OCI-LY1 (cell line): ENCODE measurements around the gene NKAIN2.

ENCODE experiments used
- H2AFZ ChIP-seq: fragments of 200-600 bp; sonication (generic), shearing (Covaris generic); 2 replicates; pipeline ENCODE4 v1.6.0; 2014; ENCODE audit warnings: antibody characterized with exemption, mild to moderate bottlenecking, low read length
- H3F3A ChIP-seq: fragments of 200-600 bp; sonication (generic), shearing (Covaris generic); 2 replicates; pipeline ENCODE4 v1.6.0; 2014; ENCODE audit warnings: mild to moderate bottlenecking, antibody characterized with exemption, low read length, moderate library complexity; ENCODE audit not compliant: insufficient read depth
- H3K27ac ChIP-seq: fragments of 200-600 bp; sonication (generic); 2 replicates; pipeline ENCODE4 v1.5.1; 2014; ENCODE audit warnings: low read length, mixed run types, mild to moderate bottlenecking, low read depth; ENCODE audit not compliant: poor library complexity, severe bottlenecking
- H3K27me3 ChIP-seq: fragments of 200-600 bp; sonication (generic); 2 replicates; pipeline ENCODE4 v1.6.0; 2014; ENCODE audit warnings: antibody characterized with exemption, mild to moderate bottlenecking, low read length, moderate library complexity; ENCODE audit not compliant: insufficient read depth
- H3K36me3 ChIP-seq: fragments of 200-600 bp; sonication (generic); 2 replicates; pipeline ENCODE4 v1.6.1; 2014; ENCODE audit warnings: mild to moderate bottlenecking, antibody characterized with exemption, low read length, moderate library complexity, mixed read lengths; ENCODE audit not compliant: insufficient read depth
- H3K4me1 ChIP-seq: fragments of 200-600 bp; sonication (generic); 2 replicates; pipeline ENCODE4 v1.5.1; 2014; ENCODE audit warnings: mild to moderate bottlenecking, low read length, moderate library complexity; ENCODE audit not compliant: insufficient read depth, severe bottlenecking
- H3K4me2 ChIP-seq: fragments of 200-600 bp; sonication (generic), shearing (Covaris generic); 2 replicates; pipeline ENCODE4 v1.6.1; 2014; ENCODE audit warnings: low read length
- H3K4me3 ChIP-seq: fragments of 200-600 bp; sonication (generic); 2 replicates; pipeline ENCODE4 v1.5.1; 2014; ENCODE audit warnings: low read length, low read depth, mild to moderate bottlenecking, mixed read lengths; ENCODE audit not compliant: poor library complexity, severe bottlenecking
- H3K79me2 ChIP-seq: fragments of 200-600 bp; shearing (Covaris generic); 2 replicates; pipeline ENCODE4 v1.6.1; 2016; ENCODE audit warnings: mixed run types, low read length, mixed read lengths; ENCODE audit not compliant: insufficient read depth
- H3K9ac ChIP-seq: fragments of 200-600 bp; sonication (generic), shearing (Covaris generic); 2 replicates; pipeline ENCODE4 v1.6.1; 2014; ENCODE audit warnings: mild to moderate bottlenecking, low read length, mixed read lengths
- H3K9me2 ChIP-seq: fragments of 200-600 bp; sonication (generic), shearing (Covaris generic); 2 replicates; pipeline ENCODE4 v1.6.1; 2014; ENCODE audit warnings: low read depth, mild to moderate bottlenecking, low read length, mixed read lengths
- H3K9me3 ChIP-seq: fragments of 200-600 bp; shearing (Covaris generic); 2 replicates; pipeline ENCODE4 v1.6.1; 2014; ENCODE audit warnings: low read length, mixed read lengths
- H4K20me1 ChIP-seq: fragments of 200-600 bp; sonication (generic), shearing (Covaris generic); 2 replicates; pipeline ENCODE4 v1.6.0; 2016; ENCODE audit warnings: mild to moderate bottlenecking, low read length; ENCODE audit not compliant: insufficient read depth
- CTCF ChIP-seq: fragments of 200-600 bp; sonication (generic), shearing (Covaris generic); IDR thresholded peaks from 2 replicates; pipeline ENCODE4 v1.5.1; 2017; ENCODE audit warnings: mild to moderate bottlenecking, antibody characterized with exemption, low read length, moderate library complexity, mixed read lengths
- EZH2 ChIP-seq: fragments of 200-600 bp; sonication (generic), shearing (Covaris generic); IDR thresholded peaks from 2 replicates; pipeline ENCODE4 v1.8.0; 2017; ENCODE audit warnings: borderline replicate concordance, mixed run types, mild to moderate bottlenecking, antibody characterized with exemption, low read length, moderate library complexity, mixed read lengths

The NKAIN2 gene

DNA sequence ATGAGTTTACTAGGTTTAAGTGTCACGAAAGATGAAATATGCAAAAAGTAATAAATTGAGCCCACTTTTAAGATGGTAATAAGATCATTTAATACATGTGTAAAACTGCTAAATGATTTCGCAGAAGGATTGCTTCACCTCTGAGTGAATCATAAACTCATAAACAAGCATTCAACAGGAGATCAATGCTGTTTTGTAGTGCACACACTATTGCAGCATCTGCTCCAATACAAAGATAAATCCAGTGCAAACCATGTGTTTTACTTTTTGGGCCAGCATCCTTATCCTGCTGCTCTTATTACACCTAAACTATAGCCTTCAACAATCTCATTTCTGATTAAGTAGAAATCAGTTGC is 400.1 kb downstream of the NKAIN2 start:
- no peak overlapping the region for H3K4me2 ChIP-seq
- no peak overlapping the region for H3K4me3 ChIP-seq
- no peak overlapping the region for H2AFZ ChIP-seq
- no peaks in the 10 kb centered on the region for H4K20me1 ChIP-seq
- no peaks in the 10 kb centered on the region for H3K4me1 ChIP-seq
- no peaks in the 10 kb centered on the region for H3K79me2 ChIP-seq
- H3F3A ChIP-seq: no peaks in the 10 kb centered on the region
- no peak overlapping the region for H3K9ac ChIP-seq
- H3K27me3 ChIP-seq: no peaks in the 10 kb centered on the region
- H3K27ac ChIP-seq: no peak overlapping the region
- H3K9me3 ChIP-seq: no peaks in the 10 kb centered on the region
- H3K36me3 ChIP-seq: no peaks in the 10 kb centered on the region
- TF ChIP-seq EZH2: no peak
- no peak for TF ChIP-seq CTCF
- no peaks in the 10 kb centered on the region for H3K9me2 ChIP-seq

GRCh38 chr6:124205921-124206320 is 402.3 kb downstream of the NKAIN2 start:
- no peaks in the 10 kb centered on the region for H3K4me1 ChIP-seq
- H3K9ac ChIP-seq: no peak overlapping the region
- H3K27me3 ChIP-seq: no peaks in the 10 kb centered on the region
- no peaks in the 10 kb centered on the region for H3K36me3 ChIP-seq
- no peak overlapping the region for H3K4me3 ChIP-seq
- H3K9me2 ChIP-seq: no peaks in the 10 kb centered on the region
- H3K27ac ChIP-seq: no peak overlapping the region
- no peaks in the 10 kb centered on the region for H3K9me3 ChIP-seq
- no peaks in the 10 kb centered on the region for H3F3A ChIP-seq
- H3K4me2 ChIP-seq: no peak overlapping the region
- TF ChIP-seq EZH2 (no peak), CTCF (no peak)
- no peaks in the 10 kb centered on the region for H3K79me2 ChIP-seq
- no peak overlapping the region for H2AFZ ChIP-seq
- H4K20me1 ChIP-seq: no peaks in the 10 kb centered on the region

DNA sequence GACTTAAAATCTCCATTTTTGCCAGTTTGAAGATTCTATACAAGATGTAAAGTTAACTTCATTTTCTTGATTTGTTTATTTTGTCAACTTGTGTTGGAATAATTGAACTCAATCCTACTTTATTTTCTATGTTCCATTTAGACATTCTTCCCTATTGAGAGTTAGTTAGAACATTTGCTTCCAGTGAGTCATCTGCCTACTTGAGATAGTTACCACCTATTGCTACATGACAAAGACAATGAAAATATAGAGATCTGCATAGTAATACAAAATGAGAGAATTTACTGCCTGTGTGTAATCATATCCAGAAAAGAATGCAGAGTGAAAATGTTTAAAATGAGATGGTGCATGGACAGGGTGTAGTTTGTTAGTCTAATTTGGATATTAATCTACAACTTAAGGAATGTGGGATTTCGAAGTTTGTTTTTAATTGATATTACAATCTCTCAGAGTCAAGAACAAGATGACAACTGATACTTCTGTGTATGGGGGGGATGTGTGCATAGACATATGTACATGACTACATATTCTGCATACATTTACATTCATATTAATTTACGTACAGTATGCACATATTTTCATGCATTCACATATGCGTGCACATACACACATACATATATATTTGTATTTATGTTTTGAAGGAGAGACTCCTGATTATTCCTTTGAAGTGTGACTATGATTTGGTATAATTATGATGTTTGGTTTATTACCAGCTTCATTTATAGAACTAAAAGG is 420.1 kb downstream of the NKAIN2 start:
- no peaks in the 10 kb centered on the region for H3K9me2 ChIP-seq
- no peak overlapping the region for H3K9ac ChIP-seq
- H3K4me2 ChIP-seq: no peak overlapping the region
- no peaks in the 10 kb centered on the region for H3K79me2 ChIP-seq
- H4K20me1 ChIP-seq: no peaks in the 10 kb centered on the region
- H3K27ac ChIP-seq: no peak overlapping the region
- H3K4me3 ChIP-seq: no peak overlapping the region
- no peaks in the 10 kb centered on the region for H3K9me3 ChIP-seq
- no peak for TF ChIP-seq EZH2
- TF ChIP-seq CTCF: no peak
- no peaks in the 10 kb centered on the region for H3K36me3 ChIP-seq
- no peak overlapping the region for H2AFZ ChIP-seq
- H3K27me3 ChIP-seq: no peaks in the 10 kb centered on the region
- H3K4me1 ChIP-seq: no peaks in the 10 kb centered on the region
- no peaks in the 10 kb centered on the region for H3F3A ChIP-seq
